Cardiac muscle cell (in vitro differentiated cells and primary cell): ENCODE results near the gene ZNF225. TPM values are rescaled to one million over a fixed set of nuclear protein-coding genes. Genes with fewer than 3 reads are reported as not detected.
A peak's percentile ranks its signal among the peaks of the same experiment; 100 is the strongest.

ENCODE experiments used
- DNase-seq, 2 donors: peaks; one replicate each; pipeline versions ENCODE4 v3.0.0 to v3.0.0-alpha.2; 2010 to 2017; ENCODE audit warnings: low read depth in 1 of 2, low spot score in 1 of 2
- H3K27ac ChIP-seq: fragments of 200-600 bp; sonication (generic); 2 replicates; pipeline ENCODE4 v1.5.1; 2016
- H3K27me3 ChIP-seq: fragments of 200-600 bp; sonication (generic); 2 replicates; pipeline ENCODE4 v1.6.0; 2016; ENCODE audit warnings: control low read depth
- H3K36me3 ChIP-seq: fragments of 200-600 bp; sonication (generic); 2 replicates; pipeline ENCODE4 v1.5.1; 2016; ENCODE audit warnings: control low read depth
- H3K4me1 ChIP-seq: fragments of 200-600 bp; sonication (generic); 2 replicates; pipeline ENCODE4 v1.8.1; 2017; ENCODE audit warnings: low read depth, mild to moderate bottlenecking, mixed run types
- H3K4me3 ChIP-seq: fragments of 200-600 bp; sonication (generic); 2 replicates; pipeline ENCODE4 v1.5.1; 2016; ENCODE audit warnings: mild to moderate bottlenecking
- H3K9me3 ChIP-seq: fragments of 200-600 bp; sonication (generic); 2 replicates; pipeline ENCODE4 v1.5.1; 2017; ENCODE audit warnings: low read depth, mild to moderate bottlenecking, control low read depth
- CTCF ChIP-seq: IDR thresholded peaks from 2 replicates; pipeline ENCODE4 v1.5.1; 2012; ENCODE audit warnings: low read depth, mild to moderate bottlenecking, low read length
- polyA plus RNA-seq: library from polyadenylated mRNA; unstranded; fragments of >200 nt; fragmentation: Nextera tagmentation; extraction: Ambion mirVana; gene quantifications from 2 replicates; pipeline ENCODE4 v1.2.1, GENCODE V29; 2016
- total RNA-seq: library from RNA; depleted of rRNA; stranded (reverse); fragments of >200 nt; gene quantifications from 2 replicates; pipeline ENCODE4 v1.2.3, GENCODE V29; 2016

ZNF225 gene
- total RNA-seq = 5.8 and 7.7 TPM in 2 replicates
- 3.6 and 4.8 TPM in 2 replicates for polyA plus RNA-seq

- Histone ChIP-seq H3K27ac (peak within 1 kb of the TSS; percentile 80), H3K27me3 (no peaks in the 10 kb centered on the region), H3K4me1 (peaks cover 3% of the 10 kb centered on the region), H3K9me3 (no peaks in the 10 kb centered on the region), H3K36me3 (peaks cover 12% of the 10 kb centered on the region), H3K4me3 (peak within 1 kb of the TSS; percentile 83)
- DNase-seq = peak; percentile 99
- no peak for TF ChIP-seq CTCF
Observed at GRCh38 chr19:44113138-44113783, at the start of gene ZNF225. Gene ZNF225, plus strand, starts transcription at chr19:44113399. Its CDS starts 2,429 bp downstream, at chr19:44115828.

GRCh38 chr19:44066305-44066704 lies 46.9 kb upstream of the ZNF225 start:
- H3K9me3 ChIP-seq = no peaks in the 10 kb centered on the region
- no peak for DNase-seq
- no peak overlapping the region for H3K4me3 ChIP-seq
- no peak for TF ChIP-seq CTCF
- peaks cover 25% of the 10 kb centered on the region for H3K36me3 ChIP-seq
- no peaks in the 10 kb centered on the region for H3K4me1 ChIP-seq
- no peak overlapping the region for H3K27ac ChIP-seq
- no peaks in the 10 kb centered on the region for H3K27me3 ChIP-seq

GRCh38 chr19:44069415-44069814 lies 43.8 kb upstream of the ZNF225 start:
- H3K36me3 ChIP-seq = peaks cover 17% of the 10 kb centered on the region

GRCh38 chr19:44071824-44072542 lies 41.2 kb upstream of the ZNF225 start, which contains the start of gene ZNF284:
Gene ZNF284, plus strand, starts transcription at chr19:44072159. Its CDS starts 4,231 bp downstream, at chr19:44076390.
- no peak for TF ChIP-seq CTCF
- Histone ChIP-seq H3K27ac (no peak within 1 kb of the TSS), H3K36me3 (peaks cover 5% of the 10 kb centered on the region), H3K9me3 (no peaks in the 10 kb centered on the region), H3K4me3 (peak within 1 kb of the TSS; percentile 67), H3K4me1 (peaks cover 5% of the 10 kb centered on the region), H3K27me3 (no peaks in the 10 kb centered on the region)
- DNase-seq = peak; percentile 87 to 93

More at GRCh38 chr19:44069415-44069814, 43.8 kb upstream of the ZNF225 start:
- Histone ChIP-seq H3K4me1 (peaks cover 5% of the 10 kb centered on the region), H3K4me3 (no peak overlapping the region), H3K27me3 (no peaks in the 10 kb centered on the region), H3K9me3 (no peaks in the 10 kb centered on the region), H3K27ac (no peak overlapping the region)
- TF ChIP-seq CTCF = no peak
- DNase-seq = no peak

GRCh38 chr19:44072543-44073401 lies 40.4 kb upstream of the ZNF225 start:
- Histone ChIP-seq H3K4me1 (peaks cover 5% of the 10 kb centered on the region), H3K9me3 (no peaks in the 10 kb centered on the region), H3K36me3 (peaks cover under 1% of the 10 kb centered on the region), H3K4me3 (peak overlapping the region; percentile 67), H3K27ac (no peak overlapping the region), H3K27me3 (no peaks in the 10 kb centered on the region)
- no peak for TF ChIP-seq CTCF
- peak in 1 of 2 donors; percentile 6 for DNase-seq
